Stimulated activated CD4-positive, alpha-beta T cell treated with anti-CD3 and anti-CD28 coated beads, Interleukin-12 subunit alpha, Interleukin-12 subunit beta, amount 100 ng/mL, for 24 hours (primary cell): ENCODE measurements around the gene C3orf20.

Experiments
- DNase-seq, 2 experiments: peaks; one replicate each; pipeline ENCODE4 v3.0.0-alpha.2; 2020; ENCODE audit warnings: low read depth in 2 of 2

The C3orf20 gene

DNA sequence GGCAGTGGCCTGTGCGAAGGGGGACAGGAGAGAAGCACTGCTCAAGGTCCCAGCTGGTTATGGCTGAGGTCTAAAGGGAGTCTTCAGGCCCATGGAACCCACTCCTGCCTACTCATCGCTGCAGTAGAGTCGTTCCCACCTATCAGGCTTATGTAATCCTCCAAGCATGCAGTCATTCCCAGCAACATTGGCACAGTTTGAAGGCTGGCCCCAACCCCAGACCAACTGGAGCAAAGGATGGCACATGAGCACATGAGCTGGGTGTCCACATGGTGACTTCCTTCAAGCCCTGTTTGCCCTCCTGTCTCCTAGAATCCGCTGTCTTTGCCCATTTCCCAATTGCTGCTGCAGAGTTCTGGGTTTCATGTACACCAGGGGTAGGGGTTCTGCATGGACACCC, 83.4 kb downstream of the C3orf20 start:
- no peak for DNase-seq

- no peak for DNase-seq
Observed at GRCh38 chr3:14758959-14759358, 84.0 kb downstream of the C3orf20 start.

- no peak for DNase-seq
Observed at GRCh38 chr3:14760185-14760584, 85.2 kb downstream of the C3orf20 start.

GRCh38 chr3:14761121-14761672, 86.3 kb downstream of the C3orf20 start:
- no peak for DNase-seq

DNA sequence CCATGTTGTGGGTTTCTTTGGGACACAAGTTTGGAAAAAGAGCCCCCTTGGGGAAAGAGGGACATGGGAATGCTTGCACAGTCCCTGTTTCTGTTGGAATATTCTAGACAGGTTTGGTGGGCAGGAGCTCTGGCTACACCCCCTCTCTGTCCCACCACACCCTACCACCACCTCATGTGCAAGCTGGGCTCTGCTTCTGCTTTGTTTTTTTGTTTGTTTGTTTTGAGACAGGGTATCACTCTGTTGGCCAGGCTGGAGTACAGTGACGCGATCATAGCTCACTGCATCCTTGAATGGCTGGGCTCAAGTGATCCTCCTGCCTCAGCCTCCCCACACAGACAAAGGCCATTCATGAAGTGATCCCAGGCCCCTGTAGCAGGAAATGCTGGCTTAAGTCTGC, 86.9 kb downstream of the C3orf20 start:
- no peak for DNase-seq

- DNase-seq: no peak
Observed at GRCh38 chr3:14762701-14763100, 87.8 kb downstream of the C3orf20 start.

DNA sequence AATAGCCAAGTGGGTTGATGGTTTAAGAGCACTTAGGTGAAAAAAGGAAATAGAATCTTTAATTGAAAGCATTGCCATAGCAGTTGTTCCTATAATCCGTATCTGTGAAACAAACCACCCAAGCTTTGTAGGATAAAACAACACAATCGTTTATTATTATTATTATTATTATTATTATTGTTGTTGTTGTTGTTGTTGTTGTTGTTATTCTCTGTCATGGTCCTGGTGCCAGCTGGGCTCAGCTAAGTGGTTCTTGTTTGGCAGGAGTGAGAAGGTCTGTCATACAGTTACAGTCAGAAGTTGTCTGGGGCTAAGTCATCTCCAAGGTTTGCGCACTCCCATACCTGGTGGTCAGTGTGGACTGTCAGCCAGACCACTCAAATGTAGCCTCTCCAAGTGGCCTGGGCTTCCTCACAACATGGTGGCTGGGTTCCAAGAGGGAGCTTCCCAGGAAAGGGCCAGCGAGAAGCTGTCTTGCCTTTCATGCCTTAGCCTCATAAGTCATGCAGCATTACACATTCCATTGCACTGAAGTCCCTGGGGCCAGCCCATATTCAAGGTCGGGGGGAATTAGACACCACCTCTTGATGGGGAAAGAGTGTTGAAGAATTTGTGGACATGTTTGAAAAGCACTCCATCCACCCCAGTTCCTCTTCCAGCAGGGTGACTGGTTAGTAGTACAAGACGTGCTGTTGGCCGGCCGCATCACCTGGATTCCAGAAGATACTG, 89.6 kb downstream of the C3orf20 start:
- DNase-seq: no peak

DNA sequence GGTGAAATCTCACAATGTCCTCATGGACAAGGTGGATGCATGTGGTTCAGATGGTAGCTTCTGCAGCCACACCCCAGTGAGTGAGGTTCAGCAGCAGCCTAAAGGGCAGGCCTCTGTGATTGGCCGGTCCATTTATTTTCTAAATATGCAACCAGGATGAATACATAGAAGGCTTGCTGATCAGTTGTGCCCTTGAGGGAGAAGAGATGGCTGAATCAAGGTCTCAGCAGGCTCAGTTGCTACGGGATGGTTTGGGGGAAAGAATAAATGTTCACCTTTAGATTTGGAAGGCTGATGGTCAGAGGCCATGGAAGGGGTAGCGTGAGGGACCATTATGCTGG, 90.1 kb downstream of the C3orf20 start:
- DNase-seq: no peak

- no peak for DNase-seq
Observed at GRCh38 chr3:14765576-14766427, 90.9 kb downstream of the C3orf20 start.

DNA sequence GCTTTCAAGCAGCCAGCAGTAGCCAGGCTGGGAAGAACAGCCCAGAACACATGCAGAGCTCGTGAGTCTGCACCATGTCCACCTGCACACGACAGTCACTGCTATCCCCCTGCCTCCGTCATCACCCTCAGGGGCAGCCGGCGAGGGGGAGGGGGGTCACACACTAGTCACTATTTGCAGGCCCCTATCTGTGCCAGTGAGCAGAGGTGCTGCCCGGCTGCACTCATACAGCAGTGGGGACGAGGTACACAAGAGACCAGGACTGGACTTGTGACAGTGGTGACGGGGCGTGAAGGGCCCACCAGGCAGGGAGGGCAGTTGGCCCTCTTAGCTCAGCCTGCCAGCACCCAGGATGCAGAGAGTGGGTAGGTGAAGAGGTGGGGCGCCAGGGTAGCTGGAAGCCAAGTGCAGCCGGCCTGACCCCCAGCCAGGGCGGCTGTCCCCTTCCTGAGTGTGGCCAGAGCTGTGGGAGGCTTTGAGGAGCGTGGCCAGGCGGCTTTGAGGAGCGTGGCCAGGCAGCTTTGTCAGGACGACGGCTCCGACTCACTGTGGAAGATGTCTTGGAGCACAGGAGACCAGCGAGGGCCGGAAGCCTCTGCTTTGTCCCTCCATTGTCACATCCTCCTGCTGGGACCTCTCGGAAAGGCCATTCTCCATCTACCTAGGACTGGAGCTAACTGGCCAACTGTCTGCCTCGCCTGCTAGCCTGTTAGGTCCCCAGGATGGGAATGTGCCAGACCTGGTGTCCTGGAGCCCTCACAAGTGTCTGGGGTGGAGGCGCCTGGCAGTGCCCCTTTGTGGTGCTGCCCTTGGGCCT, 91.7 kb downstream of the C3orf20 start:
- DNase-seq: no peak

GRCh38 chr3:14767245-14768051, 92.5 kb downstream of the C3orf20 start:
- no peak for DNase-seq

GRCh38 chr3:14768182-14768790, 93.3 kb downstream of the C3orf20 start:
- DNase-seq: no peak

- DNase-seq: no peak
Observed at GRCh38 chr3:14768881-14769280, 93.9 kb downstream of the C3orf20 start.

GRCh38 chr3:14769544-14770325, 94.8 kb downstream of the C3orf20 start:
- DNase-seq: no peak

DNA sequence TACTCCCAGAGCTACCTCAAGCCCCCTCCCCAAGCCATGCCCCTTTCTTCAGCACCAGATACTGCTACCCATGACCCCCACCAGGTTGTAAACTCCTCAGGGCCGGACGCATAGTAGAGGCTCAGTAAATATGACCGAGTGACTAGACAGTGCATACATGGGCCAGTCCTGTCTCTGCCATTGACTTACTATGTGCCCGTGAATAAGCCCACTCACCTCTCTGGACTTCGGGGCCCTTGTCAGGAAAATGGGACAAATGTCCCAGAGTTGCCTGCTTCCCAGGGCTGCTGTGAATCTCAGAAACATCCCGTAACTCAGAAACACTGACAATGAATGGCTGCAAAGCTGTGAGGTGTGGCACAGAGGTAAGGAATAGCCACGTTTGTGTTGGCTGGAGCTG, 95.7 kb downstream of the C3orf20 start:
- DNase-seq: no peak

DNA sequence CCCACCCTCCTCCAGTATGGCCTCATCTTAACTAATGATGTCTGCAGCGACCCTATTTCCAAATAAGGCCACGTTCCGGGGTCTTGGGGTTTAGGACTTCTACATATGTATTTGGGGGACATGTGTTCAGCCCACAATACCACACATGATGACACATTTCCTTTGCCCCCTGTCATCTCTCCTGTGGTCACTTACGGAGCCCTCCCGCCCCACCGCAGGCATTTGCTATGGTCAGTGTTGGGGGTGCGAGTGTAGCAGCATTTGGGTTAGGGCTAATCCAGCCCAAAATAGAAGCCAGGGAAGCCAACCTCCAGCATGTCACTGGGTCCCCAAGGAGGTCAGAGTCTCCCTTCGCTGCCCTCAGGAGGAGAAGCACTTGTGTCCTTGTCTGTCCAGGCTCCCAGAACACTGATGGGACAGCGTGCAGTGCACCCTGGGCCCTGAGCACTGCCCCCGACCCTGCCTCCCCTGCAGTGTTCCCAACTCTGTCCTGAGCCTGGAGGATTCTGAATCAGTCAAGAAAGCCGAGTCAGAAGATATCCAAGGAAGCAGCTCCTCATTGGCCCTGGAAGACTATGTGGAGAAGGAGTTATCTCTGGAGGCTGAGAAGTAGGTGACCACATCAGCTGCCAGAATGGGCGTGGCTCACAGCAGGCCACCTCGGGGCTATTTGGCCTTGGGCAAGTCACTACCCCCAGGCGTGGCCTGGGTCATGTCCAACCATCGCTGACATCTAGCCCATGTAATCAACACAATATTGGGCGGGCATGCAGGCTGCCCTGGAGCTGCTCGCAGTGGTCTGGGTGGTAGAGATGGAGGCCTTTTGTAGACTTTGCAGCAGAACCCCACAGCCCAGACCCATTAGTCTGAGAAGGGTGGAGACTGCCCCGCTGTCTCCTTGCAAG, 96.9 kb downstream of the C3orf20 start:
- DNase-seq: no peak

GRCh38 chr3:14772533-14773138, 97.7 kb downstream of the C3orf20 start:
- no peak for DNase-seq

DNA sequence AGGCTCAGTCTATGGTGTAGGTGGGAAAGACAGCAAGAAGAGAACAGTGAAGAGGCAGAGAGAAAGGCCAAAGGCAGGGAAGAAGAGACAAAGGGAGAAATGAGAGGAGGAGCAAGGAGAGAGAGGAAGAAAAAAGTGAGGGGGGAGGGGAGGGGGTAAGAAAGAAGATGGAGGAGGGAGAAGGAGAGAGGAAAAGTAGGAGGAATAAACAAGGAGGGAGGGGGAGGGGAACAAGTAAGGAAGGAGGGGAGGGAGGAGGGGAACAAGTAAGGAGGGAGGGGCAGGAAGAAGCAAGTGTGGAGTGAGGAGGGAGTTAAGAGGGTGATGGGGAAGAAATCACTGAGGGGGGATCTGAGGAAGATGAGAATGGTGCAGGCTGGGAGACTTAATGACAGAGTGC, 98.3 kb downstream of the C3orf20 start:
- no peak for DNase-seq
